Activated CD8-positive, alpha-beta memory T cell treated with anti-CD3 and anti-CD28 coated beads for 36 hours (primary cell): ENCODE data around the gene ROPN1L. TPM values are rescaled to one million over a fixed set of nuclear protein-coding genes. Genes with fewer than 3 reads are reported as not detected.

Experiments
- CTCF ChIA-PET: fragments of 350-600 bp; sonication (Branson Sonifier 250); formaldehyde crosslinking; loops from one replicate; lab custom pipeline; 2021; ENCODE audit warnings: antibody characterized with exemption; lab: Charles Lee
- POLR2A ChIA-PET: fragments of 350-600 bp; sonication (Branson Sonifier 250); formaldehyde crosslinking; loops from one replicate; lab custom pipeline; 2021; ENCODE audit warnings: antibody characterized with exemption; lab: Charles Lee
- total RNA-seq, 2 experiments: library from RNA; stranded (reverse); gene quantifications; one replicate each; pipeline ENCODE4 v1.2.3, GENCODE V29; 2021

Gene ROPN1L
- total RNA-seq, 2 experiments from 2014 or later = 0.21 to 0.29 TPM

DNA sequence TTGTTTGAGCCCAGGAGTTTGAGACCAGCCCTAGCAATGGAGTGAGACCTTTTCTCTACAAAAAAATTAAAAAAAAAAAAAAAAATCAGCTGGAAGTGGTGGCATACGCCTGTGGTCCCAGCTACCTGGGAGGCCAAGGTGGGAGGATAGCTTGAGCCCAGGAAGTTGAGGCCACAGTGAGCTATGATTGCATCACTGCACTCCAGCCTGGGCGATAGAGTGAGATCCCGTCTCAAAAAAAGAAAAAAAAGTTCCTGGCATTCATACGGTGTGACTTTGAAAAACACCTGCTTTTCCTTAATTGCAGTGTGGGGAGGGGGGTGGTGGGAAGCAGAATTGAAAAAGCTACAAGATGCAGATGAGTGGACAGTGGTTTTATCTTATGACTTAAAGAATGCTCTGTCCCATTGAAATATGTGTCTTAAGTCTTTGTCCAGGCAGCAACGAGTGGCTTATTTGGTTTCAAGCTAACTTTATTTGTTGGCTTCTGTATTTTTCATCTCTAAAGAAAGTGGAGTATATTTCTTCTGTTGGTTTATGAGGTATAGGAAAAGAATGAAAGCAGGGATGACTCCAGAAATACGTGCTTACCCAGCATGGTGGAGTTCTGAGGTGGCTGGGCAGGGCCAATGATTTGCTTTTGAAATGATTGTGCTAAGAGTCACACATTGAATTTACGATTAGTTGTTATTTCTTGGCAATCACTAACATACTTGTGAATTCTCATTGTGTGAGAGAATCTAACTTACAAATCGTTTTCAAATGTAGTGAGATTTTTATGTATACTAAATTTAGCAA lies 27.8 kb downstream of the ROPN1L start:
- ChIA-PET CTCF (no interaction called here), POLR2A (no interaction called here)

- ChIA-PET CTCF (no interaction called here), POLR2A (interaction anchor here (0.6 kb wide), 1 partner anchor 147 kb away, joined by 3 read pairs; no protein-coding TSS in a partner anchor)
These were observed 29.0 kb downstream of the ROPN1L start for GRCh38 chr5:10470669-10471068.

- POLR2A ChIA-PET = no interaction called here
- CTCF ChIA-PET = no interaction called here
These were observed 30.0 kb downstream of the ROPN1L start for GRCh38 chr5:10471677-10472076.

GRCh38 chr5:10474521-10475075 lies 32.9 kb downstream of the ROPN1L start:
- ChIA-PET CTCF (no interaction called here), POLR2A (no interaction called here)

DNA sequence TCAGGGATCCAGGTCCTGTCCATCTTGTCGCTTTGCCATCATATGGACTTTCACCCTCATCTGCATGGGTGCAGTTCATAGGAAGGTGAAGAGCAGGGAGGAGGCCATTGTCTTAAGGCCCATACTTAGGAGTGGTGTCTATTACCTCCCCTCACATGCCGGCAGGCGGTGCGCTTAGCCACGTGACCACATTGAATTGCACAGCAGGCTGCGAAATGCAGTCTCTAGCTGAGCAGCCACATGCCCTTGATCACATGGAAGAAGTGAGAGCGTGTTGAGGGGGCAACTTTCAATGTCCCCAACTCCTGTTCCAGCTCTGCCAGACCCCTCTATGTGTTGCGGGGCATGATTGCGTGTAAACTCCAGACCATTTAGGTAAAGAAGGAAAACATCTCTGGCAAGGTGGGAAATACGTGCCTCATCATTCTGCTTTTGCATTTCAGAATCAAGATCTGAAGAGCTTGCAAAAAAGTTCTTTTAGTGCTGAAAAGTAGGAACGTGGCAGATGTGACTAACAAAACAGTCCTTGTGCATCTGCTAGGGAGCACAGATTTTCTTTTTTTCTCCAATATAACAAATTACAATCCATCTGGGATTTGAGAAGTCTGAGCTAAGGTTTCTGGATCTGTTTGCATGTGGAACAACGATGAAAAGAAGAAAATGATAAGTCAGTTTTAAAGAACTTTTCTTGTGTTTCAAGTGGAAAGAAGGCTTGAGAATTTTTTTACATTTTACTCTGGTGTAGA lies 34.4 kb downstream of the ROPN1L start:
- POLR2A ChIA-PET = no interaction called here
- CTCF ChIA-PET = no interaction called here

GRCh38 chr5:10476878-10477277 lies 35.2 kb downstream of the ROPN1L start:
- ChIA-PET CTCF (no interaction called here), POLR2A (no interaction called here)

- ChIA-PET POLR2A (no interaction called here), CTCF (interaction anchor here (1.0 kb wide), 1 partner anchor 93 kb away, joined by 3 read pairs; no protein-coding TSS in a partner anchor)
These were observed 36.3 kb downstream of the ROPN1L start for GRCh38 chr5:10477943-10478342.

GRCh38 chr5:10478436-10478835 lies 36.8 kb downstream of the ROPN1L start:
- CTCF ChIA-PET = interaction anchor here (1.0 kb wide), 1 partner anchor 93 kb away, joined by 3 read pairs; no protein-coding TSS in a partner anchor
- POLR2A ChIA-PET = no interaction called here

- ChIA-PET POLR2A (no interaction called here), CTCF (no interaction called here)
These were observed 37.6 kb downstream of the ROPN1L start for GRCh38 chr5:10479154-10479721.

DNA sequence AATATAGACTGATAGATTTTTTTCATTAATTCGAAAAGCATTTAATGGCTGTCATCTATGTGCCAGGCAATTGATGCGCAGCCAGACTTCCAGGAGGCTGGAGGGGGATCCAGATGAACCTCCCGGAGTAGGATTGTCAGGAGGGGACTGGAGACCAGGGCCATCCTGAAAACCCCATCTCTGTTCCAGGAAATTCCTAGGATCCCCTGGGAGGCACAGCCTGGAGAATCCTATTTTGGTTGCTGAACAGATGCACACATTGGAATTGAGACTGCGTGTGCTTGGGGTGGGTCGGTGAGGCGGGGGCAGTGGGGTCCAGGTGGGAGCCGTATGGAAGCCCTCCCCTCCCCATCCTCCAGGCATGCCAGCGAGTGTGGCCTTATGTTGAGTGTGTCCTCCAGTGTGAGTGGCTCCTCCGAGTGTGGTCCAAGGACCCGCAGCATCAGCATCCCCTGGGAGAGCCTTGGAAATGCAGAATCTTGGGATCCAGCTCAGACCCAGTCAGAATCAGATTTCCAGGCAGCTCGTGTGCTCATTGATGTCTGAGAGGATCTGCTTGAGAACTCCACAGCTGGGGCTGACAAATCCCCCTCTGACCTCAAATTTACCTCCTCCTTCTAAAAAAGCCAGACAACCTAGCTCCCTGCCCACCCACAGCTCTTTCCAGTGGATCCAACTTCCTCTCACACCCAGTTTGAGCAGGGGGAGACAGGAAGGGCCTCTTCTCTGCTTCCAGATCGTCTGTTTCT lies 38.7 kb downstream of the ROPN1L start:
- ChIA-PET POLR2A (no interaction called here), CTCF (no interaction called here)

GRCh38 chr5:10481241-10481935 lies 39.7 kb downstream of the ROPN1L start:
- CTCF ChIA-PET = no interaction called here
- POLR2A ChIA-PET = no interaction called here

GRCh38 chr5:10482791-10483530 lies 41.3 kb downstream of the ROPN1L start:
- CTCF ChIA-PET = no interaction called here

DNA sequence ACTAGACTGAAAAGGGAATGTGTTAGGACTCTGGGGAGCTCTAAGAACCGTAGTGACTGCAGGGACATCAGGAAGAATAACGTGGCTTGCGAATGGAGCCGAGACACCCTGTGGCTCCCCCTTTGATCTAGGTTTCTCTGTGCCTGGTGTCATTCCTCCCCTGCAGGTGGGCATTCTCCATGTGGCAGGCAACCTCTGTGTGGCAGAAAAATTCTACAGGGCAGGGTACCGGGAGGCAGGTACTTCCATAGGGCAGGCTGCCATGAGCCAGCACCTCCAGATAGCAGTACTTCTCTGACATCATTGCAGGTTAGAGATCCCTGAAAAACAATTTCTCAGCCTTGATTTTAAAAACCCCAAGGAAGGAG lies 43.1 kb downstream of the ROPN1L start:
- ChIA-PET CTCF (no interaction called here), POLR2A (interaction anchor here (0.6 kb wide), 1 partner anchor 107 kb away, joined by 3 read pairs; no protein-coding TSS in a partner anchor)

More at GRCh38 chr5:10482791-10483530, 41.3 kb downstream of the ROPN1L start:
- POLR2A ChIA-PET = no interaction called here

GRCh38 chr5:10485142-10485795 lies 43.6 kb downstream of the ROPN1L start:
- CTCF ChIA-PET = no interaction called here
- POLR2A ChIA-PET = no interaction called here

DNA sequence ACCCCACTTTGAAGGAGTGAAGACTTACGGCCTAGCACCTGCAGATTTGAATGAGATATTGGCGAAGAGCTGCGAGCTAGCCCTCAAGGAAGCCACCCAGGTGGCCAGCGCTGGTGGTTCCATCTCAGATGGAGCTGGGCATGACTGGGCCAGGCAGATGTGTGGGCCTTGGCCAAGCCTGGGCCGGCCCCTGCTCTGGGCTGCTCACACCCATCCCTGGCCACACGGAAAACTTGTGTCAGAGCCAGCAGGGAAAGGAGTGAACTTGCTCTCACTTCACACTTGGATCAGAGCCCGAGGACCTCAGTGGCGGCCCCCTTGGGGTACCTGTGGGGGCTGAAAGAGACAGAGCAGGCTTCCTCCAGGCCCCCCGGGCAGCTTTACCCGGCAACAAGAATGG lies 44.2 kb downstream of the ROPN1L start:
- ChIA-PET CTCF (no interaction called here), POLR2A (no interaction called here)

GRCh38 chr5:10486511-10487344 lies 45.0 kb downstream of the ROPN1L start:
- CTCF ChIA-PET = no interaction called here
- POLR2A ChIA-PET = no interaction called here

DNA sequence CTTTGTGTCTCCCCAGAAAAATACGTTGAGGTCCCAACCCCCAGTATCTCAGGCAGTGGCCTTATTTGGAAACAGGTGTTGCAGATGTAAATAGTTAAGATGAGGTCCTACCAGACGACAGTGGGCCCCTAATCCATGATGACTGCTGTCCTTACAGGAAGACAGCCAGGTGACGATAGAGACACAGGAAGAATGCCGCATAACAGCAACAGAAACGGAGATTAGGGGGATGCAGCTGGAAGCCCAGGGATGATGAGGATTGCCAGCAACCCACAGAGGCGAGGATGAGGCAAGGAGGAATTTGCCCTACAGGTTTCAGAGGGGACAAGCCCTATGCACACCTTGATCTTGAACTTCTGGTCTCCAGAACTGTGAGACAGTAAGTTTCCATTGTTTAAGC lies 46.5 kb downstream of the ROPN1L start:
- ChIA-PET POLR2A (no interaction called here), CTCF (no interaction called here)
